Neuronal stem cell (in vitro differentiated cells): ENCODE results near the gene PCP4L1.

Experiments
- DNase-seq: peaks from one replicate; pipeline ENCODE4 v3.0.0-alpha.2; 2013; ENCODE audit warnings: low spot score
- H2AFZ ChIP-seq: one replicate; pipeline ENCODE4 v1.6.1; 2013; ENCODE audit warnings: mild to moderate bottlenecking, low read length, inconsistent platforms
- H2AK5ac ChIP-seq: 2 replicates; pipeline ENCODE4 v1.6.1; 2013; ENCODE audit warnings: low read depth, mild to moderate bottlenecking, inconsistent platforms, low read length, moderate library complexity, mixed read lengths
- H2BK120ac ChIP-seq: 2 replicates; pipeline ENCODE4 v1.6.1; 2013; ENCODE audit warnings: low read depth, mild to moderate bottlenecking, inconsistent platforms, low read length, moderate library complexity, mixed read lengths
- H2BK12ac ChIP-seq: one replicate; pipeline ENCODE4 v1.6.1; 2013; ENCODE audit warnings: low read length, inconsistent platforms
- H2BK15ac ChIP-seq: 2 replicates; pipeline ENCODE4 v1.6.1; 2013; ENCODE audit warnings: mild to moderate bottlenecking, low read length, inconsistent platforms, mixed read lengths
- H2BK5ac ChIP-seq: one replicate; pipeline ENCODE4 v1.6.1; 2013; ENCODE audit warnings: inconsistent platforms, mild to moderate bottlenecking, low read length, moderate library complexity
- H3K14ac ChIP-seq: one replicate; pipeline ENCODE4 v1.6.1; 2013; ENCODE audit warnings: low read length, inconsistent platforms
- H3K18ac ChIP-seq: 2 replicates; pipeline ENCODE4 v1.6.1; 2013; ENCODE audit warnings: low read length, inconsistent platforms
- H3K23ac ChIP-seq: 2 replicates; pipeline ENCODE4 v1.6.1; 2013; ENCODE audit warnings: low read depth, mild to moderate bottlenecking, mixed read lengths, low read length, inconsistent platforms; ENCODE audit not compliant: poor library complexity
- H3K27ac ChIP-seq: replicated peaks from 3 replicates; pipeline ENCODE4 v1.5.1; 2013; ENCODE audit warnings: low read length, inconsistent platforms
- H3K27me3 ChIP-seq, 3 experiments: 2 replicates each; pipeline ENCODE4 v1.6.1; 2013; ENCODE audit warnings: low read length in 3 of 3, mild to moderate bottlenecking in 2 of 3, inconsistent platforms in 1 of 3, low read depth in 1 of 3, mixed read lengths in 1 of 3, moderate library complexity in 1 of 3; ENCODE audit not compliant: control insufficient read depth in 3 of 3, insufficient read depth in 3 of 3
- H3K36me3 ChIP-seq, 2 donors: replicated peaks in 1 of 2; 2 replicates each; pipeline ENCODE4 v1.6.1; 2013; ENCODE audit warnings: low read length in 2 of 2; ENCODE audit not compliant: control insufficient read depth in 2 of 2, insufficient read depth in 2 of 2
- H3K4ac ChIP-seq: 2 replicates; pipeline ENCODE4 v1.6.1; 2013; ENCODE audit warnings: inconsistent platforms, mild to moderate bottlenecking, low read length, moderate library complexity
- H3K4me1 ChIP-seq, 2 donors: 1 replicate in 1 of 2; 2 replicates in 1 of 2; pipeline ENCODE4 v1.6.1; 2013; ENCODE audit warnings: low read length in 2 of 2, low read depth in 1 of 2; ENCODE audit not compliant: control insufficient read depth in 2 of 2, insufficient read depth in 1 of 2
- H3K4me2 ChIP-seq: one replicate; pipeline ENCODE4 v1.6.1; 2013; ENCODE audit warnings: mild to moderate bottlenecking, low read length, inconsistent platforms; ENCODE audit not compliant: insufficient read depth, poor library complexity, severe bottlenecking
- H3K4me3 ChIP-seq, 2 donors: 2 replicates each; pipeline ENCODE4 v1.5.1; 2013; ENCODE audit warnings: low read length in 2 of 2, mild to moderate bottlenecking in 2 of 2, inconsistent platforms in 1 of 2, moderate library complexity in 1 of 2
- H3K79me1 ChIP-seq: one replicate; pipeline ENCODE4 v1.6.1; 2013; ENCODE audit warnings: low read depth, mild to moderate bottlenecking, inconsistent platforms, low read length, moderate library complexity
- H3K9ac ChIP-seq: one replicate; pipeline ENCODE4 v1.6.1; 2013; ENCODE audit warnings: mild to moderate bottlenecking, low read depth, low read length, inconsistent platforms; ENCODE audit not compliant: poor library complexity
- H3K9me3 ChIP-seq, 2 donors: replicated peaks in 1 of 2; 2 replicates each; pipeline versions ENCODE3 to v1.6.1; 2013; ENCODE audit warnings: low read length in 2 of 2, mild to moderate bottlenecking in 2 of 2, inconsistent platforms in 1 of 2, low read depth in 1 of 2, mixed read lengths in 1 of 2, moderate library complexity in 1 of 2; ENCODE audit not compliant: control insufficient read depth in 2 of 2, insufficient read depth in 1 of 2
- H4K8ac ChIP-seq: one replicate; pipeline ENCODE4 v1.6.1; 2013; ENCODE audit warnings: low read depth, mild to moderate bottlenecking, inconsistent platforms, low read length, moderate library complexity
- H4K91ac ChIP-seq: one replicate; pipeline ENCODE4 v1.6.1; 2013; ENCODE audit warnings: low read length, low read depth, mild to moderate bottlenecking, inconsistent platforms; ENCODE audit not compliant: poor library complexity
- WGBS, 2 donors: extraction: QIAGEN DNeasy Blood & Tissue Kit; methylation state at CpG; one replicate each; pipeline ENCODE4 v1.1.7; 2013; ENCODE audit warnings: missing lambda C conversion rate in 2 of 2, mixed read lengths in 1 of 2; ENCODE audit not compliant: insufficient read length in 2 of 2, insufficient replicate concordance in 1 of 2; ENCODE audit errors: extremely low coverage in 2 of 2; 5-methylcytosine and 5-hydroxymethylcytosine counted together

The PCP4L1 gene

DNA sequence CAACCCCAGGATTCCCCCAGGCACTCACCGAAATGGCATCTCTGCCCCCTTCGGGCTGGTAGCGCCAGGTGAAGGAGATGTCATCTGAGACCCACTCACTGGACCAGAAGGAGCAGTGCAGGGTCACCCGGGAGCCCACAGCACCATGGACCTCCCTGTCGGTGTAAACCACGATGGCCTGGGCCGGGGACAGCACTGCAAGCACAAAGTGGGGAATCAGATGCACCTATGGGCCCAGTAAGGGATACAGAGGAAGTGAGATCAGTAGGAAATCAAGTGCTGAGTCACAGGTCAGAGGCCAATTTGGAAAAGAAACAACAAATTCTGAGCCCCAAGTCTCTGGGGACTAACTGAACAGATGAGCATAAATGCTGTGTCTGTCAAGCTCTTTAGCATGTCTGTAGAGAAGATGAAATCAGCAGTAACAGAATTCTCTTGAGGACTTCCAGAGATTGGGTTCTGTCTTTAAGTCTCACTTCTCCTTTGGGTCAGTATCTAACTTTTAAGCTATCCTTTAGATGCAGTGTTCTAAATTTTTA is 48.8 kb downstream of the PCP4L1 start:
- peak overlapping the region; percentile 36 for H2BK12ac ChIP-seq
- peak overlapping the region; percentile 45 for H2AFZ ChIP-seq
- H3K9ac ChIP-seq: no peak overlapping the region
- no peaks in the 10 kb centered on the region for H3K36me3 ChIP-seq
- no peak overlapping the region for H4K8ac ChIP-seq
- peak overlapping the region; percentile 32 for H3K14ac ChIP-seq
- H3K23ac ChIP-seq: no peak overlapping the region
- DNase-seq: no peak
- no peak overlapping the region for H2BK120ac ChIP-seq
- H3K27ac ChIP-seq: no peak overlapping the region
- no peak overlapping the region for H3K18ac ChIP-seq
- H3K4me3 ChIP-seq: no peak overlapping the region
- no peak overlapping the region for H4K91ac ChIP-seq
- no peak overlapping the region for H2AK5ac ChIP-seq
- H3K79me1 ChIP-seq: no peaks in the 10 kb centered on the region
- no peaks in the 10 kb centered on the region for H3K27me3 ChIP-seq
- H3K4me2 ChIP-seq: no peak overlapping the region
- WGBS, 2 donors: no CpG with 5 or more reads among the region's 7 CpGs
- no peak overlapping the region for H2BK5ac ChIP-seq
- no peaks in the 10 kb centered on the region for H3K9me3 ChIP-seq
- H3K4me1 ChIP-seq: peaks cover 16 to 20% of the 10 kb centered on the region in 2 donors
- H3K4ac ChIP-seq: no peak overlapping the region
- H2BK15ac ChIP-seq: no peak overlapping the region

DNA sequence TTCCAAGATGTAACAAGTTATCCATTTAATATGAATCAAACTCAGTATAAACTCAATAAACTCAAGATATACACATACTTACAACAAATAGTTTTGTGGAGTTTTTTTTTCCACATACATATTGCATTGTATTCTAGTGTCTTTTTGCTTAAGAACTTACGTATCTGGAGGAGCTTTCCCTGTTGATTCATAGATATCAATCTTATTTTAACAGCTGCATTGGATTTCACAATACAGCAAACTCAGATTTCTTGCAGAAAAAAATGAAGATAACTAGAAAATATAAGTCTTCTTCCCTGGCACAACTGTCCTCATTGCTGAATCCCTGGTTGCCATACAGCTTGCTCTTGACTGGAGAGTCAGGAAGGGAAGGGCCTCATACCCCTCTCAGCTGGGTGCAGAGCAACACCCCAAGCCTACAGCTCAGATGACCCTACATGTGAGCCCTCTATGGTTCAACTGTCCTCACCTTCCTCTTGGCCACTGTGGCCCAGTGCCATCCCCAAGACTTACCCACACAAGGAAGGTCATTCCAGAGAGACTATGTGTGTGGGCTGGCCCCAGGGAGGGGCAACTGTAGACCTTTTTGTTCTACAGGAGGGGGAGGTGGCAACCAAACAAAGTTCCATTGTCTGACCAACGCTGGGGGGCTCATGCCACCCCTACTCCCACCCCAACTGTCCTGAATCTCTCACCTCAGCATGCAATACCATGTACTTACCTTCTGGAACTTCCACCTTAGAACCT is 49.5 kb downstream of the PCP4L1 start:
- Histone ChIP-seq H3K23ac (no peak overlapping the region), H3K4me1 (peaks cover 16 to 20% of the 10 kb centered on the region in 2 donors), H4K8ac (no peak overlapping the region), H3K36me3 (no peaks in the 10 kb centered on the region), H3K79me1 (no peaks in the 10 kb centered on the region), H4K91ac (no peak overlapping the region), H3K27ac (no peak overlapping the region), H3K14ac (no peak overlapping the region), H3K4ac (no peak overlapping the region), H3K4me3 (no peak overlapping the region), H3K18ac (no peak overlapping the region), H3K9ac (no peak overlapping the region), H2BK15ac (no peak overlapping the region), H2AK5ac (no peak overlapping the region), H2BK12ac (no peak overlapping the region), H2AFZ (no peak overlapping the region), H3K27me3 (no peaks in the 10 kb centered on the region), H3K4me2 (no peak overlapping the region), H2BK120ac (no peak overlapping the region), H3K9me3 (no peaks in the 10 kb centered on the region), H2BK5ac (no peak overlapping the region)
- WGBS, 2 donors: no CpG with 5 or more reads among the region's 2 CpGs
- DNase-seq: no peak

DNA sequence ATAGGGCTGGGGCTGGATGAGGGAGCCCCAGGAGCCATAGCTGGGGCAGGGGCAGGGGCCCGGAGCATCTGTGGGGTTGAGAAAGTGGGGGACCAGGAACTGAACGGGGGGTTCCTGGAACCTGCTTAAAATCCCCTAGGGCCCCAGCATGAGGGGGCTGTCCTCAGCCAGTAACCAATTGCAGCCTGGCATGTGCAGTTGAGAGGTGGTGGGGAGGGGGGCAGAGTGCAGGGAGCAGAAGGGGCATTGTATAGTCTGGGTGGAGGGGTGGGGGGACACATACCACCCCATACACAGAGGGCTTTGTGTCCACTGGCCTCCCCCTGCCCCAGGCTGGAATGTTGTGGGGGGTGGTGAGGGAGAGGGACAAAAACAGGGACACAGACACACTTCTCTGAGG is 51.3 kb downstream of the PCP4L1 start, which contains the start of gene MPZ:
Gene MPZ, minus strand, starts transcription at position 101 of the 400 bp plus-strand sequence. Its CDS starts 63 bp downstream, at position 38.
- Histone ChIP-seq H4K91ac (no peak within 1 kb of the TSS), H3K27ac (no peak within 1 kb of the TSS)

DNA sequence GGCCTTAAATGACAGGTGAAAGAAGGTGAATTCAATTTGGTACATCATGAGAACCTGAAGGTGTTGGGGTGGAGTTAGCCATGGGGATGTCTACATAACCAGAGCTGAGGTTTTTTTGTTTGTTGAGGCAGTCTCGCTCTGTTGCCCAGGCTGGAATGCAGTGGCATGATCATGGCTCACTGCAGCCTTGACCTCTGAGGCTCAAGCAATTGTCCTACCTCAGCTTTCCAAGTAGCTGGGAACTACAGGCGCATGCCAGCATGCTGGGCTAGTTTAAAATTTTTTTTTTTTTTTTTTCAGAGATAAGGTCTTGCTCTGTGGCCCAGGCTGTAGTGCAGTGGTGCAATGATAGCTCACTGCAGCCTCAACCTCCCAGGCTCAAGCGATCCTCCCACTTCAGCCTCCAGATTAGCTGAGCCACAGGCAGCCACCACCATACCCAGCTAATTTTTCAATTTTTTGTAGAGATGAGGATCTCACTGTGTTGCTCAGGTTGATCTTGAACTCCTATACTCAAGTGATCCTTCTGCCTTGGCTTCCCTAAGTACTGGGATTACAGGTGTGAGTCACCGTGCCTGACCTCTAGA is 53.1 kb downstream of the PCP4L1 start:
- no peak overlapping the region for H3K18ac ChIP-seq
- H2BK120ac ChIP-seq: no peak overlapping the region
- H2BK15ac ChIP-seq: no peak overlapping the region
- H3K9ac ChIP-seq: no peak overlapping the region
- H4K8ac ChIP-seq: no peak overlapping the region
- H3K4me3 ChIP-seq: no peak overlapping the region
- no peak overlapping the region for H3K23ac ChIP-seq
- H3K4me2 ChIP-seq: no peak overlapping the region
- H2AFZ ChIP-seq: no peak overlapping the region
- H3K14ac ChIP-seq: no peak overlapping the region
- H2BK12ac ChIP-seq: no peak overlapping the region
- H2AK5ac ChIP-seq: no peak overlapping the region
- H4K91ac ChIP-seq: no peak overlapping the region
- H3K79me1 ChIP-seq: peaks cover 1% of the 10 kb centered on the region
- H3K27ac ChIP-seq: no peak overlapping the region
- H2BK5ac ChIP-seq: no peak overlapping the region
- no CpG with 5 or more reads among the region's 4 CpGs for WGBS, 2 donors
- H3K9me3 ChIP-seq: no peaks in the 10 kb centered on the region
- no peaks in the 10 kb centered on the region for H3K27me3 ChIP-seq
- peaks cover 15 to 22% of the 10 kb centered on the region in 2 donors for H3K4me1 ChIP-seq
- no peak overlapping the region for H3K4ac ChIP-seq
- no peak for DNase-seq
- no peaks in the 10 kb centered on the region for H3K36me3 ChIP-seq

More for the DNA sequence above, 51.3 kb downstream of the PCP4L1 start, which contains the start of gene MPZ:
- H3K9me3 ChIP-seq: no peaks in the 10 kb centered on the region
- no peak within 1 kb of the TSS for H3K14ac ChIP-seq
- H3K4me1 ChIP-seq: peaks cover 18 to 20% of the 10 kb centered on the region in 2 donors
- peaks cover 1% of the 10 kb centered on the region for H3K79me1 ChIP-seq
- WGBS, 2 donors: no CpG with 5 or more reads among the region's 2 CpGs
- no peak within 1 kb of the TSS for H2BK5ac ChIP-seq
- H2BK15ac ChIP-seq: peak within 1 kb of the TSS; percentile 34
- H3K4me2 ChIP-seq: no peak within 1 kb of the TSS
- no peak within 1 kb of the TSS for H3K4me3 ChIP-seq
- no peak within 1 kb of the TSS for H2BK12ac ChIP-seq
- H2AK5ac ChIP-seq: no peak within 1 kb of the TSS
- no peak within 1 kb of the TSS for H4K8ac ChIP-seq
- H3K36me3 ChIP-seq: no peaks in the 10 kb centered on the region
- H3K18ac ChIP-seq: peak within 1 kb of the TSS; percentile 16
- DNase-seq: no peak
- H3K27me3 ChIP-seq: no peaks in the 10 kb centered on the region
- no peak within 1 kb of the TSS for H3K9ac ChIP-seq
- H2AFZ ChIP-seq: peak within 1 kb of the TSS; percentile 81
- H2BK120ac ChIP-seq: no peak within 1 kb of the TSS
- no peak within 1 kb of the TSS for H3K23ac ChIP-seq
- no peak within 1 kb of the TSS for H3K4ac ChIP-seq
